Dendritic cell treated with granulocyte-macrophage colony-stimulating factor and Interleukin-4, amounts not matched to agents 40 ng/mL and 50 ng/mL, for 4 days (primary cell): ENCODE results near the gene FOXP3.

Experiments used
- H3K27ac Mint-ChIP-seq: one replicate; pipeline ENCODE4 v1.8.0; 2022; ENCODE audit warnings: mild to moderate bottlenecking, mixed read lengths
- H3K27me3 Mint-ChIP-seq: one replicate; pipeline ENCODE4 v1.8.0; 2022; ENCODE audit warnings: mild to moderate bottlenecking, mixed read lengths
- H3K36me3 Mint-ChIP-seq: one replicate; pipeline ENCODE4 v1.8.0; 2022; ENCODE audit warnings: low read depth, mixed read lengths
- H3K4me1 Mint-ChIP-seq: one replicate; pipeline ENCODE4 v1.8.0; 2022; ENCODE audit warnings: low read depth, mixed read lengths
- H3K4me3 Mint-ChIP-seq: one replicate; pipeline ENCODE4 v1.8.0; 2022; ENCODE audit warnings: mild to moderate bottlenecking, moderate library complexity, mixed read lengths
- H3K9me3 Mint-ChIP-seq: one replicate; pipeline ENCODE4 v1.8.0; 2022; ENCODE audit warnings: mixed read lengths
- intact Hi-C: fragments of 100-400 bp; cut with micrococcal nuclease; formaldehyde crosslinking; loops from one replicate; pipeline ENCODE4 v1.15.0; 2022

The FOXP3 gene

DNA sequence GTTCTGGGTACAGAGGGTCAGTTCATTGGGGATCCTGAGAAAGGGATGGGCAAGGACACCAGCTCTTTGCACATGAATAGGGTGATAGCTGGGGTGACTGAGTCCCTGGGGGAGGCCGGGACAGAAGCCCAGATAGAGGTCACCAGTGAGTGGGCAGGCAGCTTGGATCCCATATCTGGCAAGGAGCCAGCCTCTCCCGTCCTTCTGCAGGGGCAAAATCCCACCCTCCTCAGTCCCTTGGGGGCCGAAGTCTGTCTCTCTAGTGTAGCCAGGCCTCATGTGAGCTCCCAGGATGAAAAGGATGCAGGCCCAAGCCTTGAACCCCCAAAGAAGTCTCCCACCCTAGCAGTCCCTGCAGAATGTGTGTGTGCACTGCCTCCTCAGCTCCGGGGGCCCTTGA lies 22.1 kb upstream of the FOXP3 start:
- Mint-ChIP-seq H3K27ac (no peak overlapping the region), H3K36me3 (peaks cover 25% of the 10 kb centered on the region), H3K4me1 (peaks cover under 1% of the 10 kb centered on the region), H3K9me3 (no peaks in the 10 kb centered on the region), H3K4me3 (no peak overlapping the region), H3K27me3 (peaks cover 4% of the 10 kb centered on the region)
- intact Hi-C loops = no loop called here

DNA sequence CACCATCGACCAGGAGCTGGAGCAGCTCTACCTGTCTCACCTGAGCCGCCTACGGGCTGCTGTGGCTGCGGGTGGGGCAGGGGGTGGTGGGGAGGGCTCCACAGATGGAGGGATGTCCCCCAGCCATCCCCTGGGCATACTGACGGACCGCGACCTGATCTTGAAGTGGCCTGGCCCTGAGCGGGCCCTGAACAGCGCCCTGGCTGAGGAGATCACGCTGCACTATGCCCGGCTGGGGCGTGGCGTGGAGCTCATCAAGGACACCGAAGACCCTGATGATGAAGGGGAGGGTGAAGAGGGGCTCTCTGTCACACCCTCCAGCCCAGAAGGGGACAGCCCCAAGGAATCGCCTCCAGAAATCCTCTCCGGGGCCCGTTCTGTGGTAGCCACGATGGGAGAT lies 21.6 kb upstream of the FOXP3 start:
- Mint-ChIP-seq H3K36me3 (peaks cover 25% of the 10 kb centered on the region), H3K27ac (no peak overlapping the region), H3K4me3 (no peak overlapping the region), H3K27me3 (peaks cover 2% of the 10 kb centered on the region), H3K4me1 (no peaks in the 10 kb centered on the region), H3K9me3 (no peaks in the 10 kb centered on the region)
- intact Hi-C loops = no loop called here

DNA sequence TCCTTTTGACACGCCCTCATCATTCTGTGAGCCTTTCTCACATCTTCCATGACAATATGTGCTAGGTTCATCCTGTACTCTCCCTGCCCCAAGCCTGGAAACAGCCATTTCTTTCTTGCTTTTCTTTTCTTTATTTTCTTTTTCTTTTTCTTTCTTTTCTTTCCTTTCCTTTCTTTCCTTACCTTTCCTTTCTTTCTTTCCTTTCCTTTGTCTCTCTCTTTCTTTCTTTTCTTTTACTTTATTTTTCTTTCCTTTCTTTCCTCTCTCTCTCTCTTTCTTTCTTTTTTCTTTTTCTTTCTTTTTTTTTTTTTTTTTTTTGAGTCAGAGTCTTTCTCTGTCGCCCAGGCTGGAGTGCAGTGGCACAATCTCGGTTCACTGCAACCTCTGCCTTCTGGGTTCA lies 19.7 kb upstream of the FOXP3 start:
- no peak overlapping the region for H3K27ac Mint-ChIP-seq
- no peak overlapping the region for H3K4me3 Mint-ChIP-seq
- no peaks in the 10 kb centered on the region for H3K4me1 Mint-ChIP-seq
- intact Hi-C loops = no loop called here
- no peaks in the 10 kb centered on the region for H3K27me3 Mint-ChIP-seq
- H3K36me3 Mint-ChIP-seq = peaks cover 25% of the 10 kb centered on the region
- H3K9me3 Mint-ChIP-seq = no peaks in the 10 kb centered on the region

DNA sequence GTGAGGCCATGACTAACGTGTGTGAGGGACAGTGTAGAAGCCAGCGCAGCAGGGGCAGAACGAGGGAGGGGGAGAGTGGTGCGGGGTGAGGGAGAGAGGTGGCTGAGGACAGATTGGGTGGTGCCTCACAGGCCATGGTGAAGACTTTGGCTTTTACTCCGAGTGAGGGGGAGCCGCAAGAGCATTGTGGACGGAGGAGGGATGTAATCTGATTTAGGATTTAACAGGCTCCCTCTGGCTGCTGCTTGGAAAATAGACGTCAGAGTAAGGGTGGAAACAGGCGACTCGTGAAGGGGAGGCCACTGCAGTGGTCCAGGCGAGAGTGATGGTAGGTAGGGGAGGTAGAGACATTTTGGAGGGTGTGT lies 18.1 kb upstream of the FOXP3 start:
- Mint-ChIP-seq H3K4me1 (peaks cover 3% of the 10 kb centered on the region), H3K27ac (no peak overlapping the region), H3K9me3 (no peaks in the 10 kb centered on the region), H3K27me3 (no peaks in the 10 kb centered on the region), H3K4me3 (no peak overlapping the region), H3K36me3 (peaks cover 25% of the 10 kb centered on the region)
- intact Hi-C loops = no loop called here

DNA sequence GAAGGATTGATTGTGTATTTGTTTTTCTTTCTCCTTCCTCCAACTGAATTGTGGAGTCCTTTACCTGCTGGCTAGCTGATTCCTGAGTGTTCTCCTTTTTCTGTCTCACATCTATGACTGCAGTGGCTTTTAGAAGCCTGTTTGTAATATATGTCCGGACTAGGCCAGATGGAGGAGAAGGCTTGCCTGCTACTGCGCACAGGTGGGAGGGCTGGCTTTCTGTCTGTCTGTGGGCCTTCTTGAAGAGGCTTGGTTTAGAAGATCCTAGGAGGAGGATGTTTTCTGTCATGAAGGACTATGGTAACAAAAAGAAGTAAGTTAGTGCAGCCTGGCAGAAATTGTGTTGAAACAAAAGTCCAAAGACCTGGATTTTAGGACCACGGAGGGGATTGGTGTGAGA lies 13.6 kb upstream of the FOXP3 start:
- no peaks in the 10 kb centered on the region for H3K9me3 Mint-ChIP-seq
- peaks cover 29% of the 10 kb centered on the region for H3K4me1 Mint-ChIP-seq
- H3K4me3 Mint-ChIP-seq = no peak overlapping the region
- H3K36me3 Mint-ChIP-seq = peaks cover 41% of the 10 kb centered on the region
- no peak overlapping the region for H3K27ac Mint-ChIP-seq
- intact Hi-C loops = no loop called here
- H3K27me3 Mint-ChIP-seq = no peaks in the 10 kb centered on the region

DNA sequence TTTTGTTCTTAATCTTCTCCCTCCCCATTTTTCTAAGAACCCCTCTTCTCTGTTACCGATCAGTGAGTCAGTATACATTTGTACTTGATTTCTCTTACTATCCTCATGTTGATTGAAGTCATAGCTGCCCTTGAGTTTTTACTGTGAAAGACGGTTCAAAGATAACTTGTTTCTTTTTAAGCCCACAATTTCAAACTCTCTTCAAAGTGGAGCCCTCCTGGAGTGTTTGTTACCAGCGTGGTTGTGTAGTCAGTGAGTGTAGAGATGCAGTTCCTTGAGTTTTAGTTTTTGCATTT lies 13.0 kb upstream of the FOXP3 start:
- no peak overlapping the region for H3K4me3 Mint-ChIP-seq
- H3K27me3 Mint-ChIP-seq = no peaks in the 10 kb centered on the region
- intact Hi-C loops = no loop called here
- H3K9me3 Mint-ChIP-seq = no peaks in the 10 kb centered on the region
- H3K27ac Mint-ChIP-seq = no peak overlapping the region
- peaks cover 38% of the 10 kb centered on the region for H3K36me3 Mint-ChIP-seq
- H3K4me1 Mint-ChIP-seq = peaks cover 35% of the 10 kb centered on the region

DNA sequence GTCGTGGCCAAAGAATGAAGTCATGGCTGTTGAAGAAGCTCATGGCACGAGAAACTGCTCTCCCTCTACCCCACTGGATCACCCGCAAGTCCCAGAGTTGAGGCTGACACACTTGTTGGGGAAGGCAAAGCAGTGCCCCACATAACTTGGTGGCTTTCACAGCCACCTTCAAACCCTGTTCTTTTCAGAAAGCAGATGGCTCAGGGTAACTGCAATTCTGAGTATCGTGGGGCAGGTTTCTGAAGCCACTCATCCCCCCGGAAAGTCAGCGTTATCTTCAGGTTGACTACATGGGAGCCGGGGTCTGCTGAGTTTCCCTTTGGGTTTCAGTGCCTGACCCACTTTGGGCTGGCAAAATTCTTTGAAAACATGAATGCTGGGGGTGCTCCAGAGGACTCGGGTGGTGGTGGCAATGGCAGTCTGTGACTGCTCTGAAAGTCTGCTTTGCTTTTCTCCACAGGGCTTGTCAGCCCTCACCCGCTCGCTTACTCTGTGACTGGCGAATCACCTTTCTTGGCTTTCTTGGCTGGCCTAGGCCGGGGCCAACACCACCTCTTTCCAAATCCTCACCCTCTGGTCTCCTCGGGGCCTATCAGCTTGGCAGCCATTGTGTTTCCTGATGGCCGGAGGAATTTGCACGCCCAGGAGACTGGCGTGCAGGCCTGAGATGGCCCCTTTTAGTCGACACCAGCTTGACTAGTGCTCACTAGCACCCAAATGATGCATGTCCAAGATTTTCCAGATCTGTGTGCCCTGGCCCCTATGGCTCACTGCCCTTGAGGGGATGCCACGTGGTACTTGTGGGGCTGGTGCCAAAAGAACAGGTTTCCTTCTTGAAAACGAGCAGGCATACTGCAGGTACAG lies 12.4 kb upstream of the FOXP3 start:
- no peaks in the 10 kb centered on the region for H3K27me3 Mint-ChIP-seq
- H3K9me3 Mint-ChIP-seq = no peaks in the 10 kb centered on the region
- no peak overlapping the region for H3K27ac Mint-ChIP-seq
- H3K4me3 Mint-ChIP-seq = no peak overlapping the region
- peaks cover 40% of the 10 kb centered on the region for H3K4me1 Mint-ChIP-seq
- H3K36me3 Mint-ChIP-seq = peaks cover 32% of the 10 kb centered on the region
- intact Hi-C loops = no loop called here

DNA sequence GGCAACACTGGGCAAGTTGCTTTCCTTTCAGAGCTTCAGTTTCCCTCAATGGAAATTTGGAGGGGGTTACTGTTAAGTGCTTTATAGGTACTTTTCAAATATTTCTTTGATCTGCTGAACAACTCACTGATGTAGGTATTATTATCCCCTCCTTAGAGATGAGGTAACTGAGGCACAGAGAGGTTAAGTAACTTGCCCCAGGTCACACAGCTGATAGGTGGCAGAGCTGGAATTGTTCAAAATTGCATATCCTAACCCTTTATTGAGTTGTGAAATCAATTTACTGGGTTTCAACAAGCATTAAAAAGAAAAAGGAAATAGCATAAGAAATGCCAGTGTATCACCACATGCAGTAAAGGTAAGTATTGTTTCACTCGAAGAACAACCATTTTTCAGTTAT lies 11.7 kb upstream of the FOXP3 start:
- Mint-ChIP-seq H3K9me3 (no peaks in the 10 kb centered on the region), H3K27ac (no peak overlapping the region), H3K4me3 (no peak overlapping the region), H3K4me1 (peaks cover 46% of the 10 kb centered on the region), H3K27me3 (no peaks in the 10 kb centered on the region), H3K36me3 (peaks cover 32% of the 10 kb centered on the region)
- intact Hi-C loops = no loop called here

DNA sequence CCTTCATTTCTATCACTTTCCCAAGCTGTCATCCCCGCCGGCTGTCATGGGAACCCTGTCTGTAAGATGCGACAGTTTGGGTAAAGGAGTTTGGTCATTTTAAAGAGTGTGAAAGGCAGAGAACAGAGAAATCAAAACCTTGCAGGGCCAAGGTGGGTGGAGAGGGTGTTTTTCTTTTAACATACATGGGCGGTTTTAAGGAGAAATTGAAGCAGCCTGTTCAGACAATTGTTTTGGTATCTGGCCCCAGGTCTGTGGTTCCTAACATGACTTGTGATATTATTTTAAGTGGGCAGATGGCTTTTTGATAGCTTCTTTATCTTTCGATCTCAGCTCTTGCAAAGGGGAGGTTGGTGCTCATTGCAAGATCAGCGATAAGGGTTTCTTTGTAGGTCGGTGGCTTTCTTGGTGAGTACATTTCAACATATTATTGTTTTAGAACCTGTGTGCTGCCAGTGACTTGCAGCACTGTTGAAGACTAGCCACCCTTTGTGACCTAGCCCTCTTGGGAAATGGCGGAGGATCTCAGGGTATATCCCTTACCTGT lies 8.7 kb upstream of the FOXP3 start:
- Mint-ChIP-seq H3K27me3 (no peaks in the 10 kb centered on the region), H3K4me1 (peaks cover 61% of the 10 kb centered on the region), H3K36me3 (peaks cover 44% of the 10 kb centered on the region), H3K9me3 (no peaks in the 10 kb centered on the region), H3K4me3 (no peak overlapping the region), H3K27ac (no peak overlapping the region)
- intact Hi-C loops = no loop called here

DNA sequence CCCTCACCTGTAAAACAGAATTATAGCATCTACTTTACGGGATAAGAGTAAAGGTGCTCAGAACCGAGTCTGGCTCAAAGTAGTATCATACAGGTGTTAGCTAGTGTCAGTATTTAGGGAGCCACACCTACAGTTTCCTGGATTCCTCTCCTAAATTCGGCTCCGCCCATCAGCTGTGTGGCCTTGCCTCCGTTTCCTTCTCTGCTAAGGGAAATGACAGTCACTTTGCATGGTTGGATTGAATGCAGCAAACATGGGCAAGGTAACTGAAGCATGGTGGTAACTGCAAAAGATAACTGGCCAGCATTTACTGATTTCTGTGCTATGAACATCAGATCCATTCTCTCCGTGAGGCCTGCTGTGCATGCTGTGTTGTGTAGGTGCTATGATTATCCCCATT lies 7.9 kb upstream of the FOXP3 start:
- Mint-ChIP-seq H3K4me3 (no peak overlapping the region), H3K4me1 (peaks cover 60% of the 10 kb centered on the region), H3K36me3 (peaks cover 44% of the 10 kb centered on the region), H3K9me3 (no peaks in the 10 kb centered on the region), H3K27me3 (no peaks in the 10 kb centered on the region), H3K27ac (no peak overlapping the region)
- intact Hi-C loops = no loop called here

DNA sequence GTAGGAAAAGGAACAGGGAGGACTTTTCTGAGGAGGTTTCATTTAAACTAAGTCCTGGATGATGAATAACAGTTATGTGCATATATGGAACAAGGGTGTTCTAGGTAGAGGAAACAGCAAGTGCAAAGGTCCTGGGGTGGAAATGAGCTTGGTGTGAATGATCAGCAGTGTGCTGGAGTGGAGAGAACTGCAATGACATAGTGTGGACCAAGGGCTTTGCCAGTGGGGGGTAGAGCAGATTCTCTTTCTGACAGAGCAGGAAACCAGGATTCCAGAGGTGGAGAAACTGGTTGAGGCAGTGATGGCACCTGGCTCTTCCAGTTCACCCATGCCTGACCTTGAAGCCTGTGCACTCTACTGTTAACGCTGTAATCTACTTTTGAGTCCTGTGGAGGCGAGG lies 6.8 kb upstream of the FOXP3 start:
- Mint-ChIP-seq H3K4me1 (peaks cover 54% of the 10 kb centered on the region), H3K9me3 (no peaks in the 10 kb centered on the region), H3K27me3 (no peaks in the 10 kb centered on the region), H3K4me3 (peak overlapping the region; percentile 67), H3K36me3 (peaks cover 39% of the 10 kb centered on the region), H3K27ac (peak overlapping the region; percentile 60)
- intact Hi-C loops = no loop called here

DNA sequence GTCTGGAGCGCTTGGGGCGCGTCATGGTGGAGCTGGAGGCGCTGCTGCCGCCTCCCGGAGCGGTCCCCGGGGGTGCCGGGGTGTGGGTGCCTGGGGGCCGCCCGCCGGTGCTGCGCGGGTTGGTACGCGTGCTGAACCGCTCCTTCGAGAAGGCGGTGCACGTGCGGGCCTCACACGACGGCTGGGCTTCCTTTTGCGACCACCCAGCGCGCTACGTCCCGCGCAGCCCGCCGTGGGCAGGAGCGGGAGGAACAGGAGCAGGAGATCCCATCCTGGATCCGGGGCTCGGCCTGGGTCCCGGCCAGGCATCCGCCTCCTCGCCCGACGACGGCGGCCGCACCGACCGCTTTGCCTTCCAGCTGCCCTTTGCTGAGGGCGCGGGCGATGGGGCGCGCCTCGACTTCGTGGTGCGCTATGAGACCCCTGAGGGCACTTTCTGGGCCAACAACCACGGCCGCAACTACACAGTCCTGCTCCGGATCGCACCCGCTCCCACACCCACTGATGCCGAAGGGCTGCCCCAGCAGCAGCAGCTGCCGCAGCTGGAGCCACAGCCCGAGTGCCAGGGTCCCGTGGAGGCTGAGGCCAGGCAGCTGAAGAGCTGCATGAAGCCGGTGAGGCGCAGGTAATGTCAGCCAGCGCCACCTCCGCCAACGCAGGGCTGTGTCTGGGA lies 5.9 kb upstream of the FOXP3 start:
- Mint-ChIP-seq H3K27ac (peak overlapping the region; percentile 99), H3K9me3 (no peaks in the 10 kb centered on the region), H3K27me3 (no peaks in the 10 kb centered on the region), H3K36me3 (peaks cover 35% of the 10 kb centered on the region), H3K4me3 (peak overlapping the region; percentile 67), H3K4me1 (peaks cover 50% of the 10 kb centered on the region)
- intact Hi-C loops = no loop called here

DNA sequence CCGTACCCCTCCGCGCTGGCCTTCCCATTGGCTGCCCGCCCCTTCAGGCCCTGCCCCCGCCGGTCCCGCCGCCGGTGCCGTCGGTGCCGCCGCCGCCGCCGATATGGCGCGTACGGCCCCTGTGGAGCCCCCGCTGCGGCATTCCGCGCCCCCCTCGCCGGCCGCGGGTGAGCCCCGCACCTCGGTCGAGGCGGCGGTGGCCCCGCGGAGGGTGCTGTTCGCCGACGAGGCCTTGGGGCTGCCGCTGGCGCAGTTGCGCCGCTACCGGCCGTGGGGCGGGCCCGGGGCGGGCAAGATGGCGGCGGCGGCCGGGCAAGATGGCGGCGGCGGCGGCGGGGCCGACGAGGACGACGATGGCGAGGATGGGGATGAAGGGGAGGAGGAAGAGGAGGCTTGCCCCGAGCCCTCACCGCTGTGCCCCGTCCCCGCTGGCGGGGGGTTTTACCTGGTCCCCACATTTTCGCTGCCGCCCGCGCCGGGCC lies 5.3 kb upstream of the FOXP3 start, which contains the start of gene PPP1R3F:
Gene PPP1R3F (plus strand): TSS at position 27 of the 482 bp plus-strand sequence. CDS start 77 bp downstream, at position 104.
- Mint-ChIP-seq H3K27ac (peak within 1 kb of the TSS; percentile 99), H3K9me3 (no peaks in the 10 kb centered on the region), H3K27me3 (no peaks in the 10 kb centered on the region), H3K4me1 (peaks cover 45% of the 10 kb centered on the region), H3K36me3 (peaks cover 29% of the 10 kb centered on the region), H3K4me3 (peak within 1 kb of the TSS; percentile 83)
- intact Hi-C loops = loop anchor here (2.0 kb wide), 3 partner anchors 39 to 79 kb away; partner anchors contain the start of gene SYP

DNA sequence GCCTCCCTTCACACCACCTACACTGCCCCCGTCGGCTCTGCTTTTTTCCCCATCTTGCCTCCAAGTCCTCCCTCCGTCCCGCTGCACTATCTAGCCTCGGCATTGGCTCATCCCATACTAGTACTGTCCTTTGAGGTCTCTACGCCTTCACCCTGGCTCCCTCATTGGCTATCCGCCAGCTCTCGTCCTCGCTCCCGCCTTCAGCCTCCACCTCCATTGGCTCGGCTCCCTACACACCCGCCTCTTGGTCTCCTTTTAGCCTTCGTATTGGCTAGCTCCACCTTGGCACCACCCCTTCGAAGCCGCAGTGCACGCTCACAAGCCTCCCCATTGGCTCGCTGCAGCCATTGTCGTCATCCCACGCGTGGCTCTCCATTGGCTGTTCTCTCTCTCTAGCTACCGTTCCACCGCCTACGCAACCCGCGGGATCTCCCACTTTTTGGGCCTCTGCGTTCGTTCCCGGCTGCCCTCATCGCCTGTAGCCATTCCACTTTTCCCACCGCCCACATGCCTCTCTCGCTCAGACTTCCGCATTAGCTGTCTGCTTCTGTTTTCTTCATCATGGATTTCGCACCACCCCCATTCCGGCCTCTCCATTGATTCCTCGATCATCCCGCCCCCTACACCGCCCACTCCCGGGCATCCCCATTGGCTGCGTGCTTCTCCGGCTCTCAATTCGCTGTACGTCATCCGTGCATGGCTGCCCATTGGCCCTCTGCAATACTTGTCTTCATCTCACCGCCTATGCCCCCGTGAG lies 4.7 kb upstream of the FOXP3 start:
- no peaks in the 10 kb centered on the region for H3K9me3 Mint-ChIP-seq
- H3K4me3 Mint-ChIP-seq = peak overlapping the region; percentile 83
- no peaks in the 10 kb centered on the region for H3K27me3 Mint-ChIP-seq
- peaks cover 40% of the 10 kb centered on the region for H3K4me1 Mint-ChIP-seq
- H3K36me3 Mint-ChIP-seq = peaks cover 23% of the 10 kb centered on the region
- peak overlapping the region; percentile 99 for H3K27ac Mint-ChIP-seq
- intact Hi-C loops = loop anchor here (2.0 kb wide), 3 partner anchors 38 to 78 kb away; partner anchors contain the start of gene SYP
